Activated T-cell treated with anti-CD3 and anti-CD28 coated beads for 48 hours (primary cell): ENCODE results near the gene NAA20.

Experiments used
- DNase-seq: peaks from one replicate; pipeline ENCODE4 v3.0.0-alpha.2; 2020; ENCODE audit warnings: low read depth

The NAA20 gene

GRCh38 chr20:20017001-20017843 is at the start of gene NAA20:
Gene NAA20, plus strand, starts transcription at chr20:20017362. Its CDS starts 35 bp downstream, at chr20:20017397.
- DNase-seq, result peak; percentile 90

GRCh38 chr20:19967445-19967844 is 49.7 kb upstream of the NAA20 start:
- no peak for DNase-seq

GRCh38 chr20:19968028-19968427 is 49.1 kb upstream of the NAA20 start:
- no peak for DNase-seq

- no peak for DNase-seq
These were observed 48.6 kb upstream of the NAA20 start for GRCh38 chr20:19968466-19969073.

- no peak for DNase-seq
These were observed 48.1 kb upstream of the NAA20 start for GRCh38 chr20:19969106-19969505.

GRCh38 chr20:19969507-19970255 is 47.5 kb upstream of the NAA20 start:
- no peak for DNase-seq

- no peak for DNase-seq
These were observed 46.9 kb upstream of the NAA20 start for GRCh38 chr20:19970256-19970765.

- DNase-seq, result no peak
These were observed 46.0 kb upstream of the NAA20 start for GRCh38 chr20:19971116-19971515.

- no peak for DNase-seq
These were observed 43.1 kb upstream of the NAA20 start for GRCh38 chr20:19973961-19974629.

- DNase-seq, result no peak
These were observed 42.3 kb upstream of the NAA20 start for GRCh38 chr20:19974630-19975435.

- no peak for DNase-seq
These were observed 41.7 kb upstream of the NAA20 start for GRCh38 chr20:19975436-19975799.

- no peak for DNase-seq
These were observed 41.3 kb upstream of the NAA20 start for GRCh38 chr20:19975901-19976300.

- DNase-seq, result no peak
These were observed 40.4 kb upstream of the NAA20 start for GRCh38 chr20:19976595-19977372.

GRCh38 chr20:19977373-19977770 is 39.8 kb upstream of the NAA20 start:
- DNase-seq, result no peak

GRCh38 chr20:19978511-19979210 is 38.5 kb upstream of the NAA20 start:
- DNase-seq, result no peak

GRCh38 chr20:19981031-19981451 is 36.1 kb upstream of the NAA20 start:
- no peak for DNase-seq

GRCh38 chr20:19986419-19986818 is 30.7 kb upstream of the NAA20 start:
- DNase-seq, result no peak

GRCh38 chr20:19987046-19987445 is 30.1 kb upstream of the NAA20 start:
- DNase-seq, result no peak

- no peak for DNase-seq
These were observed 26.3 kb upstream of the NAA20 start for GRCh38 chr20:19990850-19991249.

- no peak for DNase-seq
These were observed 25.9 kb upstream of the NAA20 start for GRCh38 chr20:19991308-19991707.
